GM19193 (cell line): ENCODE data around the gene SCTR.

Experiments
- POLR2A ChIP-seq: IDR thresholded peaks from 4 replicates; pipeline ENCODE4 v1.6.1; 2011; ENCODE audit not compliant: insufficient read depth, insufficient read length; ENCODE audit errors: extremely low read depth

The SCTR gene

DNA sequence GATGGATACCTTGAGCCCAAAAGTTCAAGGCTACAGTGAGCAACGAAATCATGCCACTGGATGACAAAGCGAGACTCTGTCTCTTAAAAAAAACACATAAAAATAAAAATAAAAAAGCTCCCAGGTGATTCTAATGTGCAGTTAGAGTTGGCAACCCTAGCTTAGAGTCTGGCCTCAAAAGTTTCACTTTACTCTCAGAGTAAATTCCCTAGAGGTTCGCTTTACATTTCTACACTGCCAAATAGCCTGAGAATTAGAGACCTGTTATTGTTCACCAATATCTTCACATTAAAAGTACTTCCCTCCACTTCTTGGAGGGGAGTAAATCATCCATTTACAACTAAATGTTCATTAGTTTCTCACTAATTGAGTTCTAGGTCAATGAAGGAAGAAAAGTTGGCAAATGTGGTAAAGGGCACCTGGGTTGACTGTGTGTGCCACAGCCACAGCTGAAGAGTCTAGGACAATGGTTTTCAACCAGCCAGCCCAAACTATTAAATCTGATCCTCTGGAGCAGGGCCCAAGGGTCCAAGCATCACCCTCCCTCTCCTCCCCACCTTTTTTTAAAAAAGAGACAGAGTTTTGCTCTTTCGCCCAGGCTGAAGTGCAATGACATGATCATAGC is 107.9 kb downstream of the SCTR start:
- TF ChIP-seq POLR2A = no peak

DNA sequence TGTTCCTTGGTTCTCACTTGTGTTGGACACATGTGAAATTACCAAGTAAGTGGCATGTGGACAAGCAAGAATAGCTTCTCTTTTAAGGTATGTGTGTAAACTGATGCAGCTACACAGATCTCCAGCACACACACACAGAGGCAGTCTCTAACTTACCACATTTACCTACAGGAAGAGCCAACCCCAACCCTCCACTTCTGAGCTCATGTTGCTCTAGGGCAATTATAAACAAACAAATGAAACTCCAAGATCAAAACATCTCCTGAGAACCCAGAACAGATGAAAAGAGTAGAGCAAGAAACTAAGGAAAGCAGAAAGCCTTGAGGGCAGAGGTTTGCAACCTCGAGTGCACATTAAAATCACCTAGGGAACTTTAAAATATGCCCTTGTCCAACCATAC is 108.7 kb downstream of the SCTR start:
- TF ChIP-seq POLR2A = no peak

DNA sequence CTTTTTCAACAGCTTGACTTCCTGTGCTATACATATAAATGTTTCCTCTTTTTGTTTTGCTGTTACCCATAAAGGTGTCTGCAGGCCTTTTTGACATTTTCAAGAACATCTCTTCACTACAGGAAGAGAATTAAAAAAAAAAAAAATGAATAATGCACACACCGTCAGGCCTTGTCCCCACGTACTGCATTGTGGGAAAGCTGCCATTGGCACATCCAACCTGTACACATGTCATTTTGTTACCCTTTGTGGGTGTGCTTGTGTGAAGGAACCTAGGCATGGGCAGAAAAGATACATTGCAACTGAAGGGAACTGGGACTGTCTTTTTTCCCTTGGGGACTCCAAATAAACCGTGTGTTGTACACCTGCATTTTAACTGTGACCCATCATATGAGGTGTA is 109.4 kb downstream of the SCTR start:
- no peak for TF ChIP-seq POLR2A

DNA sequence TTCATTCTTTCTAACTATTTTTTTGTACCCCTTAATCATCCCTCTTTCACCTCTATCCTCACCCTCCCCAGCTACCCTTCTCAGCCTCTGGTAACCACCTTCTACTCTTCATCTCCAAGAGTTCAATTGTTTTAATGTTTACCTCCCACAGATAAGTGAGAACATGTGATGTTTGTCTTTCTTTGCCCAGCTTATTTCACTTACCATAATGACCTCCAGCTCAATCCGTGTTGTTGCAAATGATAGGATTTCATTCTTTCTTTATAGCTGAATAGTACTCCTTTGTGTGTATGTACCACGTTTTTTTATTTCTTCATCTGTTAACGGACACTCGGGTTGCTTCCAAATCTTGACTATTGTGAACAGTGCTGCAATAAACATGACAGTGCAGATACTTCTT is 114.8 kb downstream of the SCTR start:
- TF ChIP-seq POLR2A = no peak

DNA sequence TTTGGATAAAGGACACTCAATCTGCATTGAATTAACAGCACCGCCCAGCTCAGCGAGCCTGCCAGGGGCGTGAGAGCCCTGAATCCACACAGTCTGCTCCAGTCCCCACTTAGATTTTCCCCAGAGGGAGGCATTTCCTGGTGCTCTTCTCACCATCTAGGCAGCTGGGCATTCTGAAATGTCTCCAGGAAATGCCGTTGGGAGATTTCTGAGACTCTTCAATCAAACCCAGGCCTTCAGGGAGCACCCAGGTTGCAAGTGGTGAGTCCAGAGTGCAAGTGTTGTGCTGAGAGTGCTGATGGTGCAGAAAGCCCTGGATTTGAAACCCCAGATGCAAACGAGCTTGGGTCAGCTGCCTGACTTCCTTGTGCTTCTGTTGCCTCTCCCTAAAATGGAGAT is 116.1 kb downstream of the SCTR start:
- no peak for TF ChIP-seq POLR2A

DNA sequence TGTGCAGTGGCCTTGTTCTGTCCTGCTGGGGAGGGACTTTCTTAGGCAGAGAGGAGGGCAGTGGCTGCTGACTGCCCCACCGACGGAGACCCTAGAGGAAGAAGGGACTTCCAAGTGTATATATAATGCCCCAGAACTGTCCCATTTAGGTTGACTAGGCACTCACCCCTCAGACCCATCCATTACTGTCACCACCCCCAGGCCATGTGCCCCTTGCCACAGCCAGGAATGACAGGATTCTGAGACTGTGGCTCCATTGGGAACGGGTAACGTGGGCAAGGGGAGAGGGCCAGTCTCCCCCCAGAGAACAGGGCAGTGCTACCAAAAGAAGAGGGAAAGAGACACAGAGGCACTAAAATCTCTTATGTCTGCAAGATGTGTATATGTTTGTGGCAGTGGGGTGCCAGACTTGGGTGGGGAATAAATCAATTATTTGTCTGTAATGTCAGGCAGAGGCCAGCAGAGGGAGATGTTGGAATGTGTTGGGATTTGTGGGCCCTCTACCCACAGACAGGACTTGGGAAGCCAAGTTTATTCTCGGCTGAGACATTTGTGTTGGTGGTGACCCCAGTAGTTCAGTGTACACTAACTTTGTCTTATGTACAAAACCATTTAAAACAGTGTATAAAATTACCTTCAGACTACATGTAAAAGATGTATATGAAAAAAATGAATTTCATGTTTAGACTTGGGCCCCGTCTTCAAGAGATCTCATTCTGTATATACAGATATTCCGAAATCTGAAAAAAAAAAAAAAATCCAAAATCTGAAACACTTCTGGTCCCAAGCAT is 116.7 kb downstream of the SCTR start:
- TF ChIP-seq POLR2A = no peak

DNA sequence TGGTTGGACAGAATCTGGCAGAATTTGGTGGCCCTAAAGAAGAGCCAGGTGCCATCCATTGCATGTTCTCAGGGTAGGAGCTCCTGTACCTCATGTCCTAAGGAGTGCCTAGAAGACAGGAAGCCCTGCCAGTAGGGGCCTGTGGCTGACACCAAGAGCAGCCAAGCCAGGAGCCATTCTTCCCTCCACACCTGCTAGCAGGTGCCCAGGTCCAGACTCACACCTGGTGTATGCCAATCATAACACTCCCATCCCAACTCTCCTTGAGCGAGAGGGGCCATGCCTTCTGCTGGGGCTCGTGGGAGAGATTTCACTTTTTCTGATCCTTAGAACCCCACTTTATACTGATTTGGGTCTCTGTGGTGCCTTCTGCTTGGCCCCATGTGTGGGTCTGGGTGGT is 119.1 kb downstream of the SCTR start:
- TF ChIP-seq POLR2A = no peak

DNA sequence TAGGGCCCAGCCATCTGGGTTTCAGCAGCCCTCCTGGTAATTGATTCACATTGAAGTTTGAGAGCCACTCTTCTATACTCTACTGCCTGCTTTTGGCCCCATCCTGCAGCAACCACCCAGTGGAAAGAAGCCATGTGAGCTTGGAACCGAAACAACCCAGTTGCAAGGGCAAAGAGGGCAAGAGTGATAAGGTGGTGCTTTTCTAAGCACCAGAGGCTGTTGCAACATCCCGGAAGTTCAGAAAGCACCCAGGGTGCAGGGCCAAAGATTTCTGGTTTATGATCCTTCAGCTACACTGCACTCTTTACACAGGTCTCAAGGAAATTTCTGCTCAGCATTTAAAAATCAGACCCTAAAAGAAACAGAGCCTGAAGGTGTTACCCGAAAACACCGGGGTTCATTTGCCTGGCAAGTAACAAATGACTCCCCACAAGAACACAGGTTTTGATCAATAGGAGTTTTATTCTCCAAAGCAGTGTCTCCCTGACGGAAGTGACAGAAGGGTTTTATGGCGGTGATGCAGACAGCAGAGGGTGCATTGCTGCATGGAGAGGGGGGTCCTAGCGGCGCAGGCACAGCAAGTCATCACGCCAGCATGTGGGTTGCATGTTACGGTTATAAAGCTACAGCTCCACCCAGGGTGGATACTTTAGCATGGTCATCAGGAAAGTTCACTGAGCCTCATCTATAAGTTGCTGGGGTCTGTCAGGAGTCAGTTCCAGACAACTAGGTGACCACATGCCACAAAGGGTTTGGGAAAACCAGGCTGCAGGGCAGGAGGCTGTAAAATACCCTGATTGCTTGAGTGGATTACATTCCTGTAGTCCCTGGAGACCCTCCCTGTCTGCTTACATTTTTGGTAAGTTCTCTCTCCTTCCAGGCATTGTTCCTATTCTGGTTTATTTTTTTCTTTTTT is 121.4 kb downstream of the SCTR start:
- TF ChIP-seq POLR2A = no peak

DNA sequence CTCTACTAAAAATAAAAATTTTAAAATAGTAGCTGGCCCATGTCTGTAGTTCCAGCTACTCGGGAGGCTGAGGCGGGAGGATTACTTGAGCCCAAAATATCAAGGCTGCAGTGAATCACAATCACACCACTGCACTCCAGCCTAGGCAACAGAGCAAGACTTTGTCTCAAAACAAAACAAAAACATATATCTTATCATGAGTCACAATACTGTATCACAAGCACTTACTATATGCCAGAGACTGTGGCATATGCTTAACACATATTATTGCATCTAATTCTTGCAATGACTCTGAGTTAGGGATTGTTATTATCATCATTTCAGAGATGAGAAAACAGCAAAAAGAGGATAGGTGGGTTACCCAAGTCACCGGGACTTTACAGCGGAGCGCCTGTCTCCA is 122.2 kb downstream of the SCTR start:
- no peak for TF ChIP-seq POLR2A

DNA sequence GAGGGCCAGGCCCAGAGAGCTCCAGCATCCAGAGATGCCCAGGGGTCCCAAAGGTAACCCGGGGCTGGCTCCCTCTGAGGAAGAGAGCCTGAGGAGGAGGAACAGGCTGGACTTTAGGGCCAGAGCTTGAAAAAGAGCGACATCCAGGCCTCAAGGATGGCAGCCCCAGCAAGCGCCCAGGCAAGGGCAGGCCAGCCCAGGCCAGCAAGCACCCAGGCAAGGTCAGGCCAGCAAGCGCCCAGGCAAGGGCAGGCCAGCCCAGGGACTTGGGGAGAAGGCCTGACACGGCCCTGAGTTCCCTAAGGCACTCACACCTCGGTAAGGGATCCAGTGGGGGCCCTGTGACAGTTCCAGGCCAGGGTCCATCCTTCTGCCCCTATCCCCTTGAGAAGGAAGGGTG is 127.1 kb downstream of the SCTR start:
- TF ChIP-seq POLR2A = no peak

DNA sequence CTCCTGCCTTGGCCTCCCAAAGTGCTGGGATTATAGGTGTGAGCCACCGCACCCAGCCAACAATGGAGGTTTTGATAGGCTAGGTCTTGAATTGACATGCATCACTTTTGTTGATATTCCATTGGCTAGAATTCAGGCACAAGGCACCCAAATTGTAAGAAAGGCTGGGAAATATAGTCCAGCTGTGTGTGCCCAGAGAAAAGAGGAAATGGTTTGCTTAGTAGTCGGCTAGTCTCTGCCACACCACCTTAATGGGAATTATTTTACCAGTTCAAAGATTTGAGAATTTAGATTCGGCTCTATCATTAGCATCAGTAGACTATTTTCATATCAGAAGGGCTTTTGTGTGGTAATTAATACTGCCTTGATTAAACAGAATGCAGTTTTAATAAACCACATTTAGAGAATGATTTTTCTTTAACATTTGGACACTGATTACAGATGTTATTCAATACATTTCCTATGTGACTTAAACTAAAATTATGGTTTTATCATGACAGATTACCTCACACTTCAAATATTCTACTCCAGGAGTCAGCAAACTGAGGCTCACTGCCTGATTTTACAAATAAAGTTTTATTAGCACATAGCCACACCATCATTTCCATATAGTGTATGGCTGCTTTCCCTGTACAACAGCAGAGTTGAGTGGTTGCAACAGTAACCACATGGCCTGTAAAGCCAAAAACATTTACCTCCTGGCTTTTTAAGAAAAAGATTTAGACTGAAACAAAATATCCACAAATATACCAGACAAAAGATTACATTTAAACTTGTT is 130.1 kb downstream of the SCTR start:
- TF ChIP-seq POLR2A = no peak
